Caco-2 (cell line): Measurements from ENCODE around the gene EIF3L. TPM values are rescaled to one million over a fixed set of nuclear protein-coding genes. Genes with fewer than 3 reads are reported as not detected.

Source experiments
- BruUV-seq: library from RNA; stranded (reverse); fragments of 400-500 nt; replicated peaks from 2 replicates; lab custom pipeline; 2021; lab: Mats Ljungman, UMichigan
- CTCF ChIA-PET: fragments of 300-600 bp; sonication (Branson Sonifier 250); formaldehyde crosslinking; loops from one replicate; lab custom pipeline; 2022; ENCODE audit warnings: antibody characterized with exemption; lab: Charles Lee
- POLR2A ChIA-PET: fragments of 300-600 bp; sonication (Branson Sonifier 250); formaldehyde crosslinking; loops from one replicate; lab custom pipeline; 2022; ENCODE audit warnings: antibody characterized with exemption; lab: Charles Lee
- DNase-seq, 2 experiments: peaks; one replicate each; pipeline versions ENCODE4 v3.0.0 to v3.0.0-alpha.2; 2020 to 2022
- H3K27me3 ChIP-seq: replicated peaks from 2 replicates; pipeline ENCODE4 v1.6.0; 2011; ENCODE audit warnings: low read length; ENCODE audit not compliant: control insufficient read depth, insufficient read depth
- H3K36me3 ChIP-seq: 2 replicates; pipeline ENCODE4 v1.5.1; 2011; ENCODE audit warnings: low read length; ENCODE audit not compliant: control insufficient read depth, insufficient read depth
- H3K4me1 ChIP-seq: fragments of 250-450 bp; sonication (Bioruptor Pico); 2 replicates; pipeline ENCODE4 v1.5.1; 2020; ENCODE audit warnings: mild to moderate bottlenecking
- H3K4me3 ChIP-seq: 2 replicates; pipeline ENCODE4 v1.5.1; 2011; ENCODE audit warnings: low read depth, mild to moderate bottlenecking, control low read depth, low read length
- H3K9me3 ChIP-seq: fragments of 250-450 bp; sonication (Bioruptor Pico); 2 replicates; pipeline ENCODE4 v1.5.1; 2020; ENCODE audit warnings: mild to moderate bottlenecking, moderate library complexity
- H3K27ac Mint-ChIP-seq: one replicate; pipeline ENCODE4 v1.8.0; 2022; ENCODE audit warnings: mixed read lengths; ENCODE audit not compliant: unreplicated experiment
- H3K27me3 Mint-ChIP-seq: one replicate; pipeline ENCODE4 v1.8.0; 2022; ENCODE audit warnings: mixed read lengths; ENCODE audit not compliant: insufficient read depth, unreplicated experiment
- H3K36me3 Mint-ChIP-seq: one replicate; pipeline ENCODE4 v1.8.0; 2022; ENCODE audit warnings: mild to moderate bottlenecking, mixed read lengths; ENCODE audit not compliant: insufficient read depth, unreplicated experiment
- H3K4me1 Mint-ChIP-seq: one replicate; pipeline ENCODE4 v1.8.0; 2022; ENCODE audit warnings: low read depth, mixed read lengths; ENCODE audit not compliant: unreplicated experiment
- H3K4me3 Mint-ChIP-seq: one replicate; pipeline ENCODE4 v1.8.0; 2022; ENCODE audit warnings: mild to moderate bottlenecking, moderate library complexity, mixed read lengths; ENCODE audit not compliant: unreplicated experiment
- H3K9me3 Mint-ChIP-seq: one replicate; pipeline ENCODE4 v1.8.0; 2022; ENCODE audit warnings: mixed read lengths; ENCODE audit not compliant: unreplicated experiment
- intact Hi-C: fragments of 100-400 bp; cut with micrococcal nuclease; formaldehyde crosslinking; loops from one replicate; pipeline ENCODE4 v1.10.0; 2022; ENCODE audit not compliant: unreplicated experiment
- total RNA-seq: library from RNA; stranded (reverse); gene quantifications from 2 replicates; pipeline ENCODE4 v1.2.3, GENCODE V29; 2022
- TF ChIP-seq, protein P1 (sequence below), 2 experiments: fragments of 200-600 bp in 1 of 2; IDR thresholded peaks; 1 replicate in 1 of 2; 2 replicates in 1 of 2; pipeline versions ENCODE4 v1.5.1 to v1.8.0; 2011 to 2022; ENCODE audit warnings: antibody characterized with exemption in 1 of 2, control low read depth in 1 of 2, inconsistent platforms in 1 of 2, low read depth in 1 of 2, low read length in 1 of 2, mild to moderate bottlenecking in 1 of 2, moderate library complexity in 1 of 2; ENCODE audit not compliant: insufficient read depth in 1 of 2, severe bottlenecking in 1 of 2, unreplicated experiment in 1 of 2

EIF3L gene
- total RNA-seq, 1 experiment from 2014 or later = 554 TPM

DNA sequence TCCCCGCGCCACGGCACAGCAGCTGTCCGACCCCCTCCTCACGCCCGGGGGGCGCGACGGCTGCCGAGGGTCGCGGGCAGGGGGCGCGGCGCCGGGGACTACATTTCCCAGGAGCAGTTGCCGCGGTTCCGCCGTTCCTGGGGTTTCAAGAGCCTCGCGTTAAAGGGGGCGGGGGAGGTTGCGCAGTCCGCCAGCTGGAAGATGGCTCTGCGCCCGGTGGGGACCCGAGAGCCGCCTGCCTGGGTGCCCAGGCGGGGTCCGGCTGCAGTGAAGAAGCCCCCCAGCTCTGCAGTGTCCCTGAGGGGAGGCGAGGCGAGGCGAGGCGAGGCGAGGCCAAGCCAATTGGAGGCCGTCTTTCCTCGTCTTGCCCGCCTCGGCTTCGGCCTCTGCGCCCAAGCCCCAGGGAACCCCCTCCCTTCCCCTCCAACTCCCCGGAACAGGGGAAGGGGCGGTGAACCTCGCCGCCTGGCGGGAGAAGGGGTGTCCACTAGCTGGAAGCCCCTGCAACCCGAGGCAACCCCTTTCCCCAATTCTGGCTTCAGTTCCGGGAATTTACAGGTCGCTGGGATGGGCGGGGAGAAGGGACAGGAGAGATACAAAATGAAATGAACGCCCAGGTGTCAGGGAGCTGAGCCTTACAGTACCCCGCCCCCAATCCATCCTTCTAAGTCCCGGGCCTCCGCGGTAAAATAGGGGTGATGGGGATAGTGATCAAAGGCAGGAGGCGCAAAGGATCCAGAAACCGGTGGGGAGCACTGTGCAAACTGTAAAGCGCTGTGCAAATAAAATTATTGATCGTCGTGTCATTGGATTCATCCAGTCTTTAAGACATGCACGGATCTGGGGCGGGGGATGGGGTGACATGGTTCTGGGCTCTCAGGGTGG lies 46.7 kb upstream of the EIF3L start:
- Histone ChIP-seq H3K9me3 (no peaks in the 10 kb centered on the region), H3K27me3 (no peaks in the 10 kb centered on the region), H3K4me1 (peaks cover 13% of the 10 kb centered on the region), H3K4me3 (peak overlapping the region; percentile 46), H3K36me3 (no peaks in the 10 kb centered on the region)
- peaks cover 25% of the 10 kb centered on the region for H3K4me1 Mint-ChIP-seq
- CTCF ChIA-PET = interaction anchor here (1.4 kb wide), 1 partner anchor 159 kb away, joined by 5 read pairs; no protein-coding TSS in a partner anchor
- no peaks in the 10 kb centered on the region for H3K27me3 Mint-ChIP-seq
- POLR2A ChIA-PET = interaction anchor here (0.7 kb wide), 1 partner anchor 195 kb away, joined by 4 read pairs; no protein-coding TSS in a partner anchor
- H3K9me3 Mint-ChIP-seq = no peaks in the 10 kb centered on the region
- peak overlapping the region; percentile 90 for H3K4me3 Mint-ChIP-seq
- no TSS peak for BruUV-seq
- H3K27ac Mint-ChIP-seq = peak overlapping the region; percentile 92
- H3K36me3 Mint-ChIP-seq = peaks cover 50% of the 10 kb centered on the region
- peak in 1 of 2 experiments; percentile 73 for DNase-seq
- TF ChIP-seq, protein P1, sequence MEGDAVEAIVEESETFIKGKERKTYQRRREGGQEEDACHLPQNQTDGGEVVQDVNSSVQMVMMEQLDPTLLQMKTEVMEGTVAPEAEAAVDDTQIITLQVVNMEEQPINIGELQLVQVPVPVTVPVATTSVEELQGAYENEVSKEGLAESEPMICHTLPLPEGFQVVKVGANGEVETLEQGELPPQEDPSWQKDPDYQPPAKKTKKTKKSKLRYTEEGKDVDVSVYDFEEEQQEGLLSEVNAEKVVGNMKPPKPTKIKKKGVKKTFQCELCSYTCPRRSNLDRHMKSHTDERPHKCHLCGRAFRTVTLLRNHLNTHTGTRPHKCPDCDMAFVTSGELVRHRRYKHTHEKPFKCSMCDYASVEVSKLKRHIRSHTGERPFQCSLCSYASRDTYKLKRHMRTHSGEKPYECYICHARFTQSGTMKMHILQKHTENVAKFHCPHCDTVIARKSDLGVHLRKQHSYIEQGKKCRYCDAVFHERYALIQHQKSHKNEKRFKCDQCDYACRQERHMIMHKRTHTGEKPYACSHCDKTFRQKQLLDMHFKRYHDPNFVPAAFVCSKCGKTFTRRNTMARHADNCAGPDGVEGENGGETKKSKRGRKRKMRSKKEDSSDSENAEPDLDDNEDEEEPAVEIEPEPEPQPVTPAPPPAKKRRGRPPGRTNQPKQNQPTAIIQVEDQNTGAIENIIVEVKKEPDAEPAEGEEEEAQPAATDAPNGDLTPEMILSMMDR (IDR thresholded peaks at IDR 0.05; ENCODE audit: insufficient read depth in 1 of 2, low read depth in 1 of 2, low read length in 1 of 2, severe bottlenecking in 1 of 2, unreplicated experiment in 1 of 2) = peak; percentile 2 to 38
- intact Hi-C loops = loop anchor here (2.0 to 10.0 kb wide), 3 partner anchors 18 to 152 kb away; partner anchors contain the start of genes C22orf23 and POLR2F

DNA sequence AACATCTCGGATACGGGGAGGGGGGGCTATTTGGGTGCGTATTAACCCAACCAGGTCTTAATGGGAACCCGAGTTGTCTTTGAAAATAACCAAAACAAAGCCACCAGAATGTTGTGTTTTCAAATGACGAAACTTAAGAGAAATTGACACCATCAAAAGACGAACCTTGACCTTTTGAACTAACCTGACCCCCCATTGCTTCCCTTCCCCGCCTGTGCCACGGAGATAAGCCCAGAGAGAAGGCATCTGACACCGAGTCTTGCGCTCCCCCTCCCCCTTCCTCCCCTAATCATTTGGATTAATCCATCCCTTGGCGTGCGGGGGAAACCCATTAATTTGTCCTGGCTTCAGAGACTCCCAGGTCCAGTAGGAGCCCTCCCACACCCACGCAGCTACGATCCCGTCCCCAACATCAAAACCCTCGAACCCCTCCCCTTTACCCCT lies 46.0 kb upstream of the EIF3L start:
- TF ChIP-seq, protein P1 (IDR thresholded peaks at IDR 0.05; ENCODE audit: insufficient read depth in 1 of 2, low read depth in 1 of 2, low read length in 1 of 2, severe bottlenecking in 1 of 2, unreplicated experiment in 1 of 2) = no peak
- Histone ChIP-seq H3K4me3 (peak overlapping the region; percentile 46), H3K4me1 (peaks cover 13% of the 10 kb centered on the region), H3K36me3 (no peaks in the 10 kb centered on the region), H3K9me3 (no peaks in the 10 kb centered on the region), H3K27me3 (no peaks in the 10 kb centered on the region)
- H3K4me1 Mint-ChIP-seq = peaks cover 25% of the 10 kb centered on the region
- H3K4me3 Mint-ChIP-seq = peak overlapping the region; percentile 90
- H3K9me3 Mint-ChIP-seq = no peaks in the 10 kb centered on the region
- ChIA-PET CTCF (interaction anchor here (1.4 kb wide), 1 partner anchor 160 kb away, joined by 5 read pairs; no protein-coding TSS in a partner anchor), POLR2A (no interaction called here)
- H3K36me3 Mint-ChIP-seq = peaks cover 57% of the 10 kb centered on the region
- DNase-seq = peak; percentile 61 to 63
- no peaks in the 10 kb centered on the region for H3K27me3 Mint-ChIP-seq
- H3K27ac Mint-ChIP-seq = peak overlapping the region; percentile 92
- intact Hi-C loops = loop anchor here (2.0 to 10.0 kb wide), 3 partner anchors 18 to 152 kb away; partner anchors contain the start of genes C22orf23 and POLR2F
- no TSS peak for BruUV-seq
